ENCODE results near the gene TLE7.

DNA sequence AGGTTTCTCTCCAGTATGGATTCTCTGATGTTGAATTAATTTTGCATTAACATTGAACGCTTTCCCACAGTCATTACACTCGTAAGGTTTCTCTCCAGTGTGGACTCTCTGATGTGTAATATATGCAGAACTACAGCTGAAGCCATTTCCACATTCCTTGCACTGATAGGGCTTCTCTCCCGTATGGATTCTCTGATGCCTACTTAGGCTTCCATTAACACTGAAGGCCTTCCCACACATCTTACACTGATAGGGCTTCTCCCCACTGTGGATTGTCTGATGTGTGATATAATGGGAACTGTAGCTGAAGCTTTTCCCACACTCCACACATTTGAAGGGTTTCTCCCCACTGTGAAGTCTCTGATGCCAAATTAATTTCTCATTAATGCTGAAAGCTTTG is 7.2 kb upstream of the TLE7 start:
- no peak for TF ChIP-seq POLR2AphosphoS5 (IDR thresholded peaks at IDR 0.05; ENCODE audit: low read depth, low read length)
- no peak for TF ChIP-seq NRF1 (IDR thresholded peaks at IDR 0.05; ENCODE audit: low read depth, low read length)
- TF ChIP-seq EGR1 (IDR thresholded peaks at IDR 0.05; ENCODE audit: borderline replicate concordance, low read depth, low read length): no peak
- TF ChIP-seq, protein P1, sequence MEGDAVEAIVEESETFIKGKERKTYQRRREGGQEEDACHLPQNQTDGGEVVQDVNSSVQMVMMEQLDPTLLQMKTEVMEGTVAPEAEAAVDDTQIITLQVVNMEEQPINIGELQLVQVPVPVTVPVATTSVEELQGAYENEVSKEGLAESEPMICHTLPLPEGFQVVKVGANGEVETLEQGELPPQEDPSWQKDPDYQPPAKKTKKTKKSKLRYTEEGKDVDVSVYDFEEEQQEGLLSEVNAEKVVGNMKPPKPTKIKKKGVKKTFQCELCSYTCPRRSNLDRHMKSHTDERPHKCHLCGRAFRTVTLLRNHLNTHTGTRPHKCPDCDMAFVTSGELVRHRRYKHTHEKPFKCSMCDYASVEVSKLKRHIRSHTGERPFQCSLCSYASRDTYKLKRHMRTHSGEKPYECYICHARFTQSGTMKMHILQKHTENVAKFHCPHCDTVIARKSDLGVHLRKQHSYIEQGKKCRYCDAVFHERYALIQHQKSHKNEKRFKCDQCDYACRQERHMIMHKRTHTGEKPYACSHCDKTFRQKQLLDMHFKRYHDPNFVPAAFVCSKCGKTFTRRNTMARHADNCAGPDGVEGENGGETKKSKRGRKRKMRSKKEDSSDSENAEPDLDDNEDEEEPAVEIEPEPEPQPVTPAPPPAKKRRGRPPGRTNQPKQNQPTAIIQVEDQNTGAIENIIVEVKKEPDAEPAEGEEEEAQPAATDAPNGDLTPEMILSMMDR (IDR thresholded peaks at IDR 0.05; ENCODE audit: control extremely low read depth in 1 of 3, insufficient read depth in 1 of 3, low read depth in 1 of 3, low read length in 3 of 3): no peak
- TF ChIP-seq, protein P2, sequence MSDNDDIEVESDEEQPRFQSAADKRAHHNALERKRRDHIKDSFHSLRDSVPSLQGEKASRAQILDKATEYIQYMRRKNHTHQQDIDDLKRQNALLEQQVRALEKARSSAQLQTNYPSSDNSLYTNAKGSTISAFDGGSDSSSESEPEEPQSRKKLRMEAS (IDR thresholded peaks at IDR 0.05): no peak
- TF ChIP-seq POLR2A (IDR thresholded peaks at IDR 0.05; ENCODE audit: control extremely low read depth in 1 of 2, low read depth in 2 of 2, low read length in 2 of 2): no peak
- no peak for TF ChIP-seq EZH2 (IDR thresholded peaks at IDR 0.05; ENCODE audit: low read depth, low read length, severe bottlenecking)
- TF ChIP-seq TCF12 (IDR thresholded peaks at IDR 0.05; ENCODE audit: low read depth, low read length): no peak
